CD4-positive, alpha-beta T cell treated with Interferon alpha-2 for 1 hour (primary cell): ENCODE data around the gene TRERF1.

Experiments used
- DNase-seq, 2 donors: peaks; one replicate each; pipeline ENCODE4 v3.0.0-alpha.2; 2020 to 2022

TRERF1 gene

GRCh38 chr6:42296614-42297013 is 155.1 kb downstream of the TRERF1 start:
- DNase-seq: no peak

- peak in 1 of 2 donors; percentile 17 for DNase-seq
These were observed 156.0 kb downstream of the TRERF1 start for GRCh38 chr6:42295677-42296076.

GRCh38 chr6:42295181-42295580 is 156.5 kb downstream of the TRERF1 start:
- DNase-seq: peak in 1 of 2 donors; percentile 7

- DNase-seq: no peak
These were observed 157.0 kb downstream of the TRERF1 start for GRCh38 chr6:42294759-42295158.

- DNase-seq: peak in 1 of 2 donors; percentile 34
These were observed 158.2 kb downstream of the TRERF1 start for GRCh38 chr6:42293386-42293977.

GRCh38 chr6:42292004-42292740 is 159.6 kb downstream of the TRERF1 start:
- DNase-seq: peak in 1 of 2 donors; percentile 32

- no peak for DNase-seq
These were observed 164.0 kb downstream of the TRERF1 start for GRCh38 chr6:42287756-42288155.

- DNase-seq: peak; percentile 45 to 67
These were observed 170.2 kb downstream of the TRERF1 start for GRCh38 chr6:42281570-42281969.

- no peak for DNase-seq
These were observed 170.7 kb downstream of the TRERF1 start for GRCh38 chr6:42280966-42281533.

GRCh38 chr6:42279966-42280629 is 171.6 kb downstream of the TRERF1 start:
- DNase-seq: no peak

GRCh38 chr6:42279144-42279781 is 172.5 kb downstream of the TRERF1 start:
- peak; percentile 22 to 48 for DNase-seq

GRCh38 chr6:42278131-42278853 is 173.4 kb downstream of the TRERF1 start:
- peak in 1 of 2 donors; percentile 35 for DNase-seq

GRCh38 chr6:42276034-42276890 is 175.5 kb downstream of the TRERF1 start:
- no peak for DNase-seq

- DNase-seq: no peak
These were observed 176.2 kb downstream of the TRERF1 start for GRCh38 chr6:42275376-42276033.

- DNase-seq: no peak
These were observed 176.8 kb downstream of the TRERF1 start for GRCh38 chr6:42274898-42275297.

GRCh38 chr6:42271834-42272805 is 179.6 kb downstream of the TRERF1 start:
- no peak for DNase-seq

- DNase-seq: no peak
These were observed 181.7 kb downstream of the TRERF1 start for GRCh38 chr6:42269974-42270510.

GRCh38 chr6:42269553-42269952 is 182.2 kb downstream of the TRERF1 start:
- DNase-seq: peak; percentile 25 to 37

- DNase-seq: no peak
These were observed 182.9 kb downstream of the TRERF1 start for GRCh38 chr6:42268835-42269204.
